ENCODE measurements around the gene ILDR1. TPM values are rescaled to one million over a fixed set of nuclear protein-coding genes. Genes with fewer than 3 reads are reported as not detected.

Gene ILDR1
- total RNA-seq, 6 experiments from 2014 or later: 0.12 to 0.88 (median 0.33) TPM; not detected in 1

GRCh38 chr3:121979246-121979645 lies 42.8 kb downstream of the ILDR1 start:
- DNase-seq: no peak
- no CpG with 5 or more reads among the region's 2 CpGs for WGBS (ENCODE audit: insufficient coverage, low coverage, low lambda C conversion rate, missing lambda C conversion rate)
- no peak for ATAC-seq
- Histone ChIP-seq H3K4me1 (no peaks in the 10 kb centered on the region), H3K4me3 (no peak overlapping the region), H3K27me3 (no peaks in the 10 kb centered on the region), H3K36me3 (no peaks in the 10 kb centered on the region), H3K27ac (no peak overlapping the region), H3K9me3 (no peaks in the 10 kb centered on the region)
- intact Hi-C loops (cut with DNase I): no loop called here
- TF ChIP-seq CTCF (IDR thresholded peaks at IDR 0.05) (no peak), POLR2A (IDR thresholded peaks at IDR 0.05) (no peak)

- WGBS (ENCODE audit: insufficient coverage, low coverage, low lambda C conversion rate, missing lambda C conversion rate): 88% methylated on average over 1 of the region's 1 CpG
- no peaks in the 10 kb centered on the region for H3K36me3 ChIP-seq
- intact Hi-C loops (cut with DNase I): no loop called here
- no peaks in the 10 kb centered on the region for H3K9me3 ChIP-seq
- DNase-seq: no peak
- H3K4me1 ChIP-seq: no peaks in the 10 kb centered on the region
- no peak for ATAC-seq
- no peak for TF ChIP-seq CTCF (IDR thresholded peaks at IDR 0.05)
- TF ChIP-seq POLR2A (IDR thresholded peaks at IDR 0.05): no peak
- H3K27ac ChIP-seq: no peak overlapping the region
- H3K4me3 ChIP-seq: no peak overlapping the region
- no peaks in the 10 kb centered on the region for H3K27me3 ChIP-seq
Observed at GRCh38 chr3:121976727-121977126, 45.3 kb downstream of the ILDR1 start.

GRCh38 chr3:121975702-121976302 lies 46.2 kb downstream of the ILDR1 start:
- 44% methylated on average over 1 of the region's 1 CpG for WGBS (ENCODE audit: insufficient coverage, low coverage, low lambda C conversion rate, missing lambda C conversion rate)
- TF ChIP-seq POLR2A (IDR thresholded peaks at IDR 0.05) (no peak), CTCF (IDR thresholded peaks at IDR 0.05) (no peak)
- Histone ChIP-seq H3K9me3 (no peaks in the 10 kb centered on the region), H3K27ac (no peak overlapping the region), H3K36me3 (no peaks in the 10 kb centered on the region), H3K27me3 (no peaks in the 10 kb centered on the region), H3K4me1 (no peaks in the 10 kb centered on the region), H3K4me3 (no peak overlapping the region)
- ATAC-seq (no peak), DNase-seq (no peak)
- intact Hi-C loops (cut with DNase I): no loop called here

- Histone ChIP-seq H3K27me3 (no peaks in the 10 kb centered on the region), H3K36me3 (no peaks in the 10 kb centered on the region), H3K27ac (no peak overlapping the region), H3K4me3 (no peak overlapping the region), H3K4me1 (no peaks in the 10 kb centered on the region), H3K9me3 (no peaks in the 10 kb centered on the region)
- DNase-seq (no peak), ATAC-seq (no peak)
- 79% methylated on average over 2 of the region's 2 CpGs for WGBS (ENCODE audit: insufficient coverage, low coverage, low lambda C conversion rate, missing lambda C conversion rate)
- intact Hi-C loops (cut with DNase I): no loop called here
- no peak for TF ChIP-seq POLR2A (IDR thresholded peaks at IDR 0.05)
- TF ChIP-seq CTCF (IDR thresholded peaks at IDR 0.05): no peak
Observed at GRCh38 chr3:121974601-121975111, 47.4 kb downstream of the ILDR1 start.
